Uterus (tissue), 4 donors: ENCODE results near the gene SLC6A1. TPM values are rescaled to one million over a fixed set of nuclear protein-coding genes. Genes with fewer than 3 reads are reported as not detected.

ENCODE experiments used
- DNase-seq, 2 donors: peaks; one replicate each; pipeline ENCODE4 v3.0.0-alpha.2; 2019 to 2020
- H3K27ac ChIP-seq, 2 donors: fragments of 200-600 bp; sonication (generic); 1 replicate in 1 of 2; 2 replicates in 1 of 2; pipeline ENCODE4 v1.5.1; 2016 to 2018
- H3K27me3 ChIP-seq, 2 donors: fragments of 200-600 bp; sonication (generic); one replicate each; pipeline ENCODE4 v1.5.1; 2018 to 2019; ENCODE audit warnings: control low read depth in 1 of 2
- H3K36me3 ChIP-seq, 2 donors: fragments of 200-600 bp; sonication (generic); one replicate each; pipeline ENCODE4 v1.5.1; 2019; ENCODE audit warnings: control low read depth in 1 of 2
- H3K4me1 ChIP-seq, 2 donors: fragments of 200-600 bp; sonication (generic); one replicate each; pipeline ENCODE4 v1.5.1; 2018 to 2019; ENCODE audit warnings: control low read depth in 1 of 2
- H3K4me3 ChIP-seq, 2 donors: fragments of 200-600 bp; sonication (generic); 1 replicate in 1 of 2; 2 replicates in 1 of 2; pipeline ENCODE4 v1.5.1; 2018 to 2019; ENCODE audit warnings: mild to moderate bottlenecking in 1 of 2
- H3K9me3 ChIP-seq, 2 donors: fragments of 200-600 bp; sonication (generic); one replicate each; pipeline ENCODE4 v1.5.1; 2019; ENCODE audit warnings: control low read depth in 1 of 2
- POLR2A ChIP-seq, 2 donors: fragments of 450-650 bp; IDR thresholded peaks; one replicate each; pipeline ENCODE4 v1.6.1; 2016; ENCODE audit warnings: antibody characterized with exemption in 2 of 2, mild to moderate bottlenecking in 1 of 2, moderate library complexity in 1 of 2
- intact Hi-C: fragments of 100-400 bp; cut with DNase I; formaldehyde crosslinking; loops from one replicate; pipeline ENCODE4 v1.15.1; 2023; ENCODE audit warnings: low total_unique reads
- total RNA-seq, 4 donors: library from RNA; depleted of rRNA in 3 of 4; stranded (reverse); fragments of >200 nt in 3 of 4; gene quantifications; one replicate each; pipeline versions ENCODE4 v1.1.0 to v1.2.4, GENCODE V29; 2014 to 2023
- TF ChIP-seq, protein P1 (sequence below), 4 experiments: fragments of 200-600 bp in 2 of 4; fragments of 450-650 bp in 2 of 4; sonication (generic) in 2 of 4; IDR thresholded peaks; one replicate each; pipeline ENCODE4 v1.5.1; 2016 to 2019; ENCODE audit warnings: antibody characterized with exemption in 4 of 4, mild to moderate bottlenecking in 2 of 4, moderate library complexity in 1 of 4
- donor health status: DM: yes; HTN: yes; CAD: no.

Gene SLC6A1
- total RNA-seq, 4 donors from 2014 or later, result under 0.01 to 5.0 (median 1.6) TPM

DNA sequence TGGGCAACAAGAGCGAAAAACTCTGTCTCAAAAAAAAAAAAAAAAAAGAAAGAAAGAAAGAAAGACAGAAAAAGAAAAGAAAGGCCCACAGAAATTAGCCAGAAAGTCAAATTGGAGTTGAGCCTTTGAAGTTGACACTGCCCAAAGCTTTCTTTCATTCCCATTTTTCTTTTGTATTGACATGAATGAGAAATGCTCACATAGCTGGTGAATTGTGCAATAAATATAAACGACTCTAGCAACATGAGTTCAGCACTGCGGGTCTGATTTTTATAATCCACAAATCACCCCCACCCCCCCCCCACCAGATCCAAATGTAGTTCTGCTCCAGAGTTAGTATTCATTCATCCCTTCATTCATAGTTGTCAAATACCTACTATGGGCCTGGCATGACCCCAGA is 37.4 kb downstream of the SLC6A1 start:
- TF ChIP-seq POLR2A (IDR thresholded peaks at IDR 0.05), result no peak
- TF ChIP-seq, protein P1, sequence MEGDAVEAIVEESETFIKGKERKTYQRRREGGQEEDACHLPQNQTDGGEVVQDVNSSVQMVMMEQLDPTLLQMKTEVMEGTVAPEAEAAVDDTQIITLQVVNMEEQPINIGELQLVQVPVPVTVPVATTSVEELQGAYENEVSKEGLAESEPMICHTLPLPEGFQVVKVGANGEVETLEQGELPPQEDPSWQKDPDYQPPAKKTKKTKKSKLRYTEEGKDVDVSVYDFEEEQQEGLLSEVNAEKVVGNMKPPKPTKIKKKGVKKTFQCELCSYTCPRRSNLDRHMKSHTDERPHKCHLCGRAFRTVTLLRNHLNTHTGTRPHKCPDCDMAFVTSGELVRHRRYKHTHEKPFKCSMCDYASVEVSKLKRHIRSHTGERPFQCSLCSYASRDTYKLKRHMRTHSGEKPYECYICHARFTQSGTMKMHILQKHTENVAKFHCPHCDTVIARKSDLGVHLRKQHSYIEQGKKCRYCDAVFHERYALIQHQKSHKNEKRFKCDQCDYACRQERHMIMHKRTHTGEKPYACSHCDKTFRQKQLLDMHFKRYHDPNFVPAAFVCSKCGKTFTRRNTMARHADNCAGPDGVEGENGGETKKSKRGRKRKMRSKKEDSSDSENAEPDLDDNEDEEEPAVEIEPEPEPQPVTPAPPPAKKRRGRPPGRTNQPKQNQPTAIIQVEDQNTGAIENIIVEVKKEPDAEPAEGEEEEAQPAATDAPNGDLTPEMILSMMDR (IDR thresholded peaks at IDR 0.05), result no peak
- Histone ChIP-seq H3K36me3 (no peaks in the 10 kb centered on the region), H3K4me1 (no peaks in the 10 kb centered on the region), H3K9me3 (no peaks in the 10 kb centered on the region), H3K27me3 (no peaks in the 10 kb centered on the region), H3K4me3 (no peak overlapping the region), H3K27ac (no peak overlapping the region)
- no peak for DNase-seq
- intact Hi-C loops, result no loop called here

DNA sequence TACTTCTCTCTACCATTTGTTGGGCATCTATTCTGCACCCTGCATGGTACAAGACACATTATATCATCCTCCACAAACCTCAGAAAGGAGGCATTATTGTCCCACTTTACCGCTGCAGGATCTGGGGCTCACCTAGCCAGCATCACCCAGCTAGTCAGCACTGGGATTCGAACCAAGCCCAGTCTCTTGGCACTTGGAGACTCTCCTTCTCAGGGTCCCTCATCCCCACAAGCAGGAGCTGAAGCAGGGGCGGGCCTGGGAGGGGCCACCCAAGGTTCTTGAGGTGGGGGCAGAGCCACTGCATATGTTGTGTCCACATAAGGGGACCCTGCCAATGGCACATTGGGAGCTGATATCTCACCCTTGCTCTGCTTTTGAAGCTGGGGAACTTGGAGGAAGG is 41.3 kb downstream of the SLC6A1 start:
- intact Hi-C loops, result no loop called here
- TF ChIP-seq POLR2A (IDR thresholded peaks at IDR 0.05), result no peak
- TF ChIP-seq, protein P1 (IDR thresholded peaks at IDR 0.05), result no peak
- Histone ChIP-seq H3K27ac (no peak overlapping the region), H3K9me3 (no peaks in the 10 kb centered on the region), H3K4me1 (no peaks in the 10 kb centered on the region), H3K4me3 (no peak overlapping the region), H3K36me3 (no peaks in the 10 kb centered on the region), H3K27me3 (no peaks in the 10 kb centered on the region)
- DNase-seq, result no peak

DNA sequence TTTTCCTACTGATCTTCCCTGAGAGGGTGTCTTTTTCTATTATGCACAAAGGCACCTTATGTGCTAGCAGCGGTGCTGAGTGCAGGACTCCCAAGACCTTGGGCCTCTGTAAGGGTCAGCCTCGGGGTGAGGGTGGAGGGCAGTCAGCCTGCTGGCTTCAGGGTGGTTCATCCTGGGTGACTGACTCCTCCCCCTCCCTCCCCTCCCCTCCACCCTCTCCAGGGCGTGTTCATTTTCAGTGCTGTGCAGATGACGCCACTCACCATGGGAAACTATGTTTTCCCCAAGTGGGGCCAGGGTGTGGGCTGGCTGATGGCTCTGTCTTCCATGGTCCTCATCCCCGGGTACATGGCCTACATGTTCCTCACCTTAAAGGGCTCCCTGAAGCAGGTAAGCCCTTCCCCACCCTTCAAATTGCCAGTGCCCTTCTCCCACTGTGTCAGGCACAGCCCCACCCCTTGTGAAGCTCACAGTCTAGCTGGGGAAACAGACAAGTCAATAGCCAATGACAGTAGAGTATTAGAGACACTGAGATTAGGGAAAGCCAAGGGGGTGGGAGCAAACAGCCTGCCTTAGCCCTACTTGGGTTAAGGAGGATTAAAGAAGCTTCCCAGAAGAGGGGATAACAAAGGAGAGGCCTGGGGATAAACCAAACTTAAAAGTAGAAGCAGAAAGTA is 41.9 kb downstream of the SLC6A1 start:
- H3K9me3 ChIP-seq, result no peaks in the 10 kb centered on the region
- no peaks in the 10 kb centered on the region for H3K4me1 ChIP-seq
- no peaks in the 10 kb centered on the region for H3K27me3 ChIP-seq
- intact Hi-C loops, result no loop called here
- H3K4me3 ChIP-seq, result no peak overlapping the region
- no peak overlapping the region for H3K27ac ChIP-seq
- no peaks in the 10 kb centered on the region for H3K36me3 ChIP-seq
- TF ChIP-seq POLR2A (IDR thresholded peaks at IDR 0.05), result no peak
- TF ChIP-seq, protein P1 (IDR thresholded peaks at IDR 0.05), result no peak
- DNase-seq, result no peak

DNA sequence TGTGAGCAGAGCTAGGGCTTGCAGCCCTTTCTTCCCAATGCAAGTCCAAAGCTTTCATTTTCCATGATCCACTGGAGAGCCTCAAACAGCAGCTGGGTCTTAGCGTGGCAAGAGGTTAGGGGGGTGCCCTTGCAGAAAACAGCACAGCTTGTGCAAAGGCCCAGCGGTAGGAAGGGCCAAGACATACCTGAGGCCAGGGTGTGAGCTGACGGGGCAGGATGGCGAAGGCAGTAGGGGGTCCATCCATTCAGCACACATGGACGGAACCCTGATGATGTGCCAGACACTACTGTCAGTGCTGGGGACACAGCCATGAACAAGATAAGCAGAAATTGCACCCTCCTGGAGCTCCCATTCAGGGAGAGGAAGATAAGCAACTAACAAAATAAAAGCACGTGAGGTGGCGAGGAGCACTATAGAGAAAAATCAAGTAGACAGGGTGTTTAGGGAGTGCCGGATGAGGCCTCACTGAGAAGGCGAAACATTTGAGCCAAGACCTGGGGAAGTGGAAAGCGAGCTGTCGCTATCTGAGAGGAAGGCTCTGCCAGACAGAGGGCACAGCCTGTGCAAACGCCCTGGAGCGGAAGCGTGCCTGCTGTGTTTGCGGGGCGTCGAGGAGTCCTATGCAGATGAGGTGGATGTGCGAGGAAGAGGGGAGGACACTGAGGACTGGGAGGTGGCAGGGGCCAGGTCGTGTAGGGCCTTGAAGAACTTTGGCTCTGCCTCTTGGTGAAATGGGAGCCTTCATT is 43.4 kb downstream of the SLC6A1 start:
- Histone ChIP-seq H3K27ac (no peak overlapping the region), H3K27me3 (no peaks in the 10 kb centered on the region), H3K4me3 (no peak overlapping the region), H3K4me1 (no peaks in the 10 kb centered on the region), H3K9me3 (no peaks in the 10 kb centered on the region), H3K36me3 (no peaks in the 10 kb centered on the region)
- intact Hi-C loops, result no loop called here
- TF ChIP-seq, protein P1 (IDR thresholded peaks at IDR 0.05), result no peak
- no peak for TF ChIP-seq POLR2A (IDR thresholded peaks at IDR 0.05)
- no peak for DNase-seq

DNA sequence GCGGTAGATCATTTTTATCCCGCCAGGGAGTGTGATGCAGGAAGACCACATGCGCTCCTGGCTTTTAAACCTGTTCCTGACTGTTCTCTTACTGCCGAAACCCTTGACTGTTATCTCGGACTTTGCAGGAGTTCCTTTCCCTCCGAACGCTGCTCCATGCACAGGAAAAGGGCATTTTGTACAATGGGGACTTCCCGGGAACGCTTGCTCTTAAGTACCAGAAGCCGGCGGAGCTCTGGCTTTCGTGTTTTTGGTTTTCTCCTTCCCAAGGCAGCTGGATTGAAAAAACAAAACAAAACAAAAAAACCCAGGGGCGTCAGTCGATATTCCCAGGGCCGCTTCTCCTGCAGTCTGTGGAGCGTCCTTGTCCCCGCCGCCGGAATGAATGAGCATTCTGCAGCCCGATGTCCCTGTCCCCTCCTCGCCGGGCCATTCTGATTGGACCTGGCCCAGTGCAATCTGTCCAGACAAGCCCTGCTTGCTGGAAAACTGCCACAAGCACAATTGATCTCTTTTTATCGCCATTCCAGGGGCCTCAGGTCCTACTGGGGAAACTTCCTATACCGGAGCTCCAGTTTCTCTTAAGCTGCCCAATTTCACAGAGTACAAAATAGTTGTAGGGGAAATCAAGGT is 44.8 kb downstream of the SLC6A1 start:
- Histone ChIP-seq H3K36me3 (no peaks in the 10 kb centered on the region), H3K27ac (no peak overlapping the region), H3K4me1 (no peaks in the 10 kb centered on the region), H3K27me3 (no peaks in the 10 kb centered on the region), H3K9me3 (no peaks in the 10 kb centered on the region), H3K4me3 (no peak overlapping the region)
- no peak for DNase-seq
- TF ChIP-seq POLR2A (IDR thresholded peaks at IDR 0.05), result no peak
- TF ChIP-seq, protein P1 (IDR thresholded peaks at IDR 0.05), result no peak
- intact Hi-C loops, result no loop called here
